HUDEP-2 (cell line): ENCODE results near the gene UST.
A peak's percentile ranks its signal among the peaks of the same experiment; 100 is the strongest.

Source experiments
- DNase-seq, 76 experiments: peaks; one replicate each; lab custom pipeline; 2025; ENCODE audit not compliant: unreplicated experiment in 76 of 76; lab: John Stamatoyannopoulos, UW

The UST gene

GRCh38 chr6:149052350-149053106, 305.7 kb downstream of the UST start:
- DNase-seq = no peak

- no peak for DNase-seq
These were observed 307.2 kb downstream of the UST start for GRCh38 chr6:149053848-149054558.

- DNase-seq = no peak
These were observed 307.8 kb downstream of the UST start for GRCh38 chr6:149054559-149055194.

GRCh38 chr6:149055195-149055899, 308.5 kb downstream of the UST start:
- peak in 9 of 76 experiments; percentile 13 to 33 (median 18) for DNase-seq

- peak in 7 of 76 experiments; percentile 22 to 48 (median 28) for DNase-seq
These were observed 310.1 kb downstream of the UST start for GRCh38 chr6:149056777-149057463.

GRCh38 chr6:149057464-149057840, 310.6 kb downstream of the UST start:
- DNase-seq = peak in 22 of 76 experiments; percentile 16 to 72 (median 43)

GRCh38 chr6:149059557-149059956, 312.7 kb downstream of the UST start:
- no peak for DNase-seq

- DNase-seq = no peak
These were observed 313.6 kb downstream of the UST start for GRCh38 chr6:149060300-149060984.

- DNase-seq = peak in 1 of 76 experiments; percentile 13
These were observed 314.3 kb downstream of the UST start for GRCh38 chr6:149060985-149061760.

GRCh38 chr6:149061930-149062329, 315.1 kb downstream of the UST start:
- DNase-seq = no peak

- DNase-seq = no peak
These were observed 316.0 kb downstream of the UST start for GRCh38 chr6:149062653-149063348.

- no peak for DNase-seq
These were observed 316.6 kb downstream of the UST start for GRCh38 chr6:149063468-149063867.

GRCh38 chr6:149064001-149064659, 317.3 kb downstream of the UST start:
- no peak for DNase-seq

GRCh38 chr6:149064660-149065015, 317.8 kb downstream of the UST start:
- DNase-seq = no peak

GRCh38 chr6:149065121-149065520, 318.3 kb downstream of the UST start:
- no peak for DNase-seq

GRCh38 chr6:149065658-149066556, 319.1 kb downstream of the UST start:
- peak in 3 of 76 experiments; percentile 2 to 20 (median 14) for DNase-seq

- DNase-seq = no peak
These were observed 325.2 kb downstream of the UST start for GRCh38 chr6:149071997-149072396.
